H9 (cell line): ENCODE results near the gene HPGDS. TPM values are rescaled to one million over a fixed set of nuclear protein-coding genes. Genes with fewer than 3 reads are reported as not detected.

Source experiments
- DNase-seq: peaks from one replicate; pipeline ENCODE4 v3.0.0-alpha.2; 2017
- H2AFZ ChIP-seq: one replicate; pipeline ENCODE4 v1.6.1; 2013; ENCODE audit warnings: mild to moderate bottlenecking, low read length, control low read depth, moderate library complexity
- H2AK5ac ChIP-seq: 2 replicates; pipeline ENCODE4 v1.6.1; 2013; ENCODE audit warnings: low read length, control low read depth, mixed read lengths; ENCODE audit not compliant: insufficient read length
- H2BK120ac ChIP-seq: one replicate; pipeline ENCODE4 v1.6.1; 2013; ENCODE audit warnings: low read depth, mild to moderate bottlenecking, low read length, control low read depth, inconsistent platforms; ENCODE audit not compliant: poor library complexity, severe bottlenecking
- H2BK12ac ChIP-seq: 2 replicates; pipeline ENCODE4 v1.6.1; 2013; ENCODE audit warnings: low read length, control low read depth, mixed read lengths, low read depth; ENCODE audit not compliant: insufficient read length
- H2BK15ac ChIP-seq: 2 replicates; pipeline ENCODE4 v1.6.1; 2013; ENCODE audit warnings: low read depth, low read length, control low read depth
- H2BK20ac ChIP-seq: one replicate; pipeline ENCODE4 v1.6.1; 2013; ENCODE audit warnings: low read depth, mild to moderate bottlenecking, low read length, control low read depth, inconsistent platforms; ENCODE audit not compliant: poor library complexity, severe bottlenecking
- H2BK5ac ChIP-seq: 2 replicates; pipeline ENCODE4 v1.6.1; 2013; ENCODE audit warnings: low read length, control low read depth, mixed read lengths; ENCODE audit not compliant: insufficient read length
- H3K14ac ChIP-seq: 2 replicates; pipeline ENCODE4 v1.6.1; 2013; ENCODE audit warnings: low read length, control low read depth; ENCODE audit not compliant: insufficient read depth
- H3K18ac ChIP-seq: 2 replicates; pipeline ENCODE4 v1.6.1; 2013; ENCODE audit warnings: low read depth, mild to moderate bottlenecking, mixed read lengths, low read length, control low read depth; ENCODE audit not compliant: insufficient read length
- H3K23ac ChIP-seq: 2 replicates; pipeline ENCODE4 v1.6.1; 2013; ENCODE audit warnings: low read length, control low read depth, mixed read lengths, low read depth; ENCODE audit not compliant: insufficient read length
- H3K23me2 ChIP-seq: 2 replicates; pipeline ENCODE4 v1.6.1; 2013; ENCODE audit warnings: low read depth, mild to moderate bottlenecking, mixed read lengths, low read length, control low read depth; ENCODE audit not compliant: insufficient read length, poor library complexity, severe bottlenecking
- H3K27ac ChIP-seq: 2 replicates; pipeline ENCODE4 v1.5.1; 2013; ENCODE audit warnings: low read length, control low read depth, mixed read lengths, low read depth; ENCODE audit not compliant: insufficient read length
- H3K27me3 ChIP-seq: 2 replicates; pipeline ENCODE4 v1.6.1; 2013; ENCODE audit warnings: low read length, control low read depth, inconsistent platforms; ENCODE audit not compliant: insufficient read depth
- H3K4ac ChIP-seq: 2 replicates; pipeline ENCODE4 v1.6.1; 2013; ENCODE audit warnings: low read depth, mild to moderate bottlenecking, control low read depth, inconsistent platforms, low read length, moderate library complexity
- H3K4me1 ChIP-seq: 2 replicates; pipeline ENCODE4 v1.6.1; 2013; ENCODE audit warnings: low read length, control low read depth, inconsistent platforms; ENCODE audit not compliant: insufficient read depth
- H3K4me2 ChIP-seq: 2 replicates; pipeline ENCODE4 v1.6.1; 2013; ENCODE audit warnings: low read length, control low read depth, mixed read lengths; ENCODE audit not compliant: insufficient read length, insufficient read depth
- H3K56ac ChIP-seq: 2 replicates; pipeline ENCODE4 v1.6.1; 2013; ENCODE audit warnings: low read depth, mild to moderate bottlenecking, mixed read lengths, low read length, control low read depth; ENCODE audit not compliant: insufficient read length
- H3K79me1 ChIP-seq: 2 replicates; pipeline ENCODE4 v1.6.1; 2013; ENCODE audit warnings: low read depth, mild to moderate bottlenecking, moderate library complexity, low read length, control low read depth, inconsistent platforms; ENCODE audit not compliant: insufficient read depth, poor library complexity, severe bottlenecking
- H3K79me2 ChIP-seq: 2 replicates; pipeline ENCODE4 v1.6.1; 2013; ENCODE audit warnings: low read length, control low read depth, inconsistent platforms; ENCODE audit not compliant: insufficient read depth
- H3K9ac ChIP-seq: 2 replicates; pipeline ENCODE4 v1.6.1; 2013; ENCODE audit warnings: low read length, control low read depth, mixed read lengths; ENCODE audit not compliant: insufficient read length; ENCODE audit errors: extremely low read depth
- H3K9me3 ChIP-seq: one replicate; pipeline ENCODE4 v1.6.1; 2013; ENCODE audit warnings: low read depth, low read length, inconsistent platforms; ENCODE audit not compliant: control insufficient read depth
- H3T11ph ChIP-seq: one replicate; pipeline ENCODE4 v1.6.1; 2013; ENCODE audit warnings: mild to moderate bottlenecking, low read length, control low read depth, inconsistent platforms
- H4K20me1 ChIP-seq: one replicate; pipeline ENCODE4 v1.6.1; 2013; ENCODE audit not compliant: control insufficient read depth, insufficient read length, insufficient read depth
- H4K5ac ChIP-seq: 2 replicates; pipeline ENCODE4 v1.6.1; 2013; ENCODE audit warnings: low read depth, mild to moderate bottlenecking, mixed read lengths, low read length, control low read depth; ENCODE audit not compliant: insufficient read length
- H4K8ac ChIP-seq: replicated peaks from 2 replicates; pipeline ENCODE4 v1.6.1; 2013; ENCODE audit warnings: low read length, control low read depth, mixed read lengths, low read depth; ENCODE audit not compliant: insufficient read length
- H4K91ac ChIP-seq: 2 replicates; pipeline ENCODE4 v1.6.1; 2013; ENCODE audit warnings: low read depth, mild to moderate bottlenecking, moderate library complexity, mixed read lengths, low read length, control low read depth; ENCODE audit not compliant: insufficient read length
- H3K27ac Mint-ChIP-seq, 3 experiments: 2 replicates in 2 of 3; 3 replicates in 1 of 3; pipeline ENCODE4 v1.8.0; 2020 to 2021; ENCODE audit warnings: mixed read lengths in 3 of 3, mild to moderate bottlenecking in 1 of 3, moderate library complexity in 1 of 3
- H3K27me3 Mint-ChIP-seq: 2 replicates; pipeline ENCODE4 v1.8.0; 2021; ENCODE audit warnings: low read depth, mild to moderate bottlenecking, moderate library complexity, mixed read lengths
- H3K36me3 Mint-ChIP-seq, 3 experiments: 2 replicates in 2 of 3; 3 replicates in 1 of 3; pipeline ENCODE4 v1.8.0; 2020 to 2021; ENCODE audit warnings: low read depth in 3 of 3, mixed read lengths in 3 of 3; ENCODE audit not compliant: insufficient read depth in 1 of 3
- H3K4me1 Mint-ChIP-seq, 2 experiments: 2 replicates each; pipeline ENCODE4 v1.8.0; 2020; ENCODE audit warnings: mixed read lengths in 2 of 2
- H3K4me3 Mint-ChIP-seq, 2 experiments: 2 replicates in 1 of 2; 3 replicates in 1 of 2; pipeline ENCODE4 v1.8.0; 2020 to 2021; ENCODE audit warnings: mild to moderate bottlenecking in 2 of 2, mixed read lengths in 2 of 2, moderate library complexity in 1 of 2
- H3K9me3 Mint-ChIP-seq, 2 experiments: 2 replicates in 1 of 2; 3 replicates in 1 of 2; pipeline ENCODE4 v1.8.0; 2020; ENCODE audit warnings: mild to moderate bottlenecking in 2 of 2, mixed read lengths in 2 of 2, moderate library complexity in 1 of 2
- WGBS: extraction: QIAGEN DNeasy Blood & Tissue Kit; methylation state at CpG from one replicate; pipeline ENCODE4 v1.1.7; 2013; ENCODE audit warnings: missing lambda C conversion rate, low lambda C conversion rate, mixed read lengths; ENCODE audit not compliant: insufficient read length; ENCODE audit errors: extremely low coverage; 5-methylcytosine and 5-hydroxymethylcytosine counted together
- total RNA-seq: library from RNA; stranded (reverse); gene quantifications from 2 replicates; pipeline ENCODE4 v1.2.1, GENCODE V29; 2021
- TF ChIP-seq, protein P1 (sequence below): fragments of 200-600 bp; sonication (generic); conservative IDR thresholded peaks from 3 replicates; pipeline ENCODE4 v1.8.0; 2021; ENCODE audit warnings: antibody characterized with exemption, mild to moderate bottlenecking

The HPGDS gene
- total RNA-seq, 1 experiment from 2014 or later, result not detected

DNA sequence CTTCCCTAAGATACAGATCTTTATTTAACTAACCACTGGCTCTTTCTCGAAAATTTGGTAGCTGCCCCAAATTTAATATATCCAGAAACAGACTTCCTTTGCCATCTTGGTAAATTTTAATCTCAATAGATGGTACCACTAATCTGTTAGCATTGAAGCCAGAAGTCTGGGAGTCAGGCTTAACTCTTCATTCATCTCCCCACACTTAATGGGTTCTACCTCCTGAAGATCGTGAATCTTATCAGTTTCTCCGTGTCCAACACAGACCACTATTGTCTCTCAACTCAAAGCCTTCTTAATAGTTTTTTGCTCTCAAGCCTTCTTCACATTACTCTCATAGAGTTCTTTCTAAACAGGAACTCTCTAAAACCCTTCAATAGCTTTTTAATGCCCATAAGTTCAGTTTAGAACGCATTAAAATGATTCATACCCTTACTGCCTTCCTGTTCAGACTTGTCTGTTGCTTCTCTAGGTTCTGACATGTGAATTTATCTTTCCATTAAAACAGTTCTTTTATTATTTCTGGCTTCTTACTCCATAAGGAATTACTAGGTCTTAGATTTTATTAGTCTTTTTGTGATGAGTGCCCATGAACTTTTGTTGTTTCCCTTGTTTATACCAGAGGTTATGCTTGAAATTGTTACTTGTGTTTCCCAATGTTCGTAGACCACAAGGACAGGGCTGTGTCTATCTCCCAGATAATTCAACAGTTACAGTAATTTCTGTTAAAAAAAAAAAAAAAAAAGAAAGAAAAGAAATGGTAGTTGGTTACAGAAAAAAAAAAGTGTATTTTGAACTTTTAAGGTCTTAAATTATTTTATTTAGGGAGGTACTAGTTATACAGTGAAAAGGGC lies 80.2 kb downstream of the HPGDS start:
- Mint-ChIP-seq H3K27ac (peak overlapping the region in 2 of 3 experiments; percentile 4 to 66; a peak in 3 of 7 replicates), H3K36me3 (peaks cover 6 to 40% (median 29%) of the 10 kb centered on the region in 3 experiments; a peak in 5 of 7 replicates), H3K4me3 (no peak overlapping the region), H3K4me1 (no peaks in the 10 kb centered on the region), H3K27me3 (no peaks in the 10 kb centered on the region), H3K9me3 (no peaks in the 10 kb centered on the region)
- H3K4me1 ChIP-seq, result no peaks in the 10 kb centered on the region
- no peak overlapping the region for H2BK5ac ChIP-seq
- H3K4ac ChIP-seq, result no peak overlapping the region
- H3K9me3 ChIP-seq, result no peaks in the 10 kb centered on the region
- no peak overlapping the region for H2AFZ ChIP-seq
- H3K23me2 ChIP-seq, result no peaks in the 10 kb centered on the region
- no peak overlapping the region for H3K18ac ChIP-seq
- H2BK20ac ChIP-seq, result no peak overlapping the region
- no peak overlapping the region for H2BK120ac ChIP-seq
- DNase-seq, result no peak
- H3K14ac ChIP-seq, result no peak overlapping the region
- H3K4me2 ChIP-seq, result no peak overlapping the region
- H3K27ac ChIP-seq, result no peak overlapping the region
- H3K79me1 ChIP-seq, result no peaks in the 10 kb centered on the region
- H3T11ph ChIP-seq, result no peak overlapping the region
- H2BK15ac ChIP-seq, result no peak overlapping the region
- H3K27me3 ChIP-seq, result no peaks in the 10 kb centered on the region
- WGBS, result no CpG with 5 or more reads among the region's 5 CpGs
- H4K91ac ChIP-seq, result no peak overlapping the region
- no peak overlapping the region for H3K9ac ChIP-seq
- H4K20me1 ChIP-seq, result no peaks in the 10 kb centered on the region
- H3K23ac ChIP-seq, result no peak overlapping the region
- TF ChIP-seq, protein P1, sequence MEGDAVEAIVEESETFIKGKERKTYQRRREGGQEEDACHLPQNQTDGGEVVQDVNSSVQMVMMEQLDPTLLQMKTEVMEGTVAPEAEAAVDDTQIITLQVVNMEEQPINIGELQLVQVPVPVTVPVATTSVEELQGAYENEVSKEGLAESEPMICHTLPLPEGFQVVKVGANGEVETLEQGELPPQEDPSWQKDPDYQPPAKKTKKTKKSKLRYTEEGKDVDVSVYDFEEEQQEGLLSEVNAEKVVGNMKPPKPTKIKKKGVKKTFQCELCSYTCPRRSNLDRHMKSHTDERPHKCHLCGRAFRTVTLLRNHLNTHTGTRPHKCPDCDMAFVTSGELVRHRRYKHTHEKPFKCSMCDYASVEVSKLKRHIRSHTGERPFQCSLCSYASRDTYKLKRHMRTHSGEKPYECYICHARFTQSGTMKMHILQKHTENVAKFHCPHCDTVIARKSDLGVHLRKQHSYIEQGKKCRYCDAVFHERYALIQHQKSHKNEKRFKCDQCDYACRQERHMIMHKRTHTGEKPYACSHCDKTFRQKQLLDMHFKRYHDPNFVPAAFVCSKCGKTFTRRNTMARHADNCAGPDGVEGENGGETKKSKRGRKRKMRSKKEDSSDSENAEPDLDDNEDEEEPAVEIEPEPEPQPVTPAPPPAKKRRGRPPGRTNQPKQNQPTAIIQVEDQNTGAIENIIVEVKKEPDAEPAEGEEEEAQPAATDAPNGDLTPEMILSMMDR, result no peak
- H3K56ac ChIP-seq, result no peak overlapping the region
- H2AK5ac ChIP-seq, result no peak overlapping the region
- no peaks in the 10 kb centered on the region for H3K79me2 ChIP-seq
- H4K5ac ChIP-seq, result no peak overlapping the region
- no peak overlapping the region for H4K8ac ChIP-seq
- H2BK12ac ChIP-seq, result no peak overlapping the region
